Measurements from ENCODE around the gene GAMT.

DNA sequence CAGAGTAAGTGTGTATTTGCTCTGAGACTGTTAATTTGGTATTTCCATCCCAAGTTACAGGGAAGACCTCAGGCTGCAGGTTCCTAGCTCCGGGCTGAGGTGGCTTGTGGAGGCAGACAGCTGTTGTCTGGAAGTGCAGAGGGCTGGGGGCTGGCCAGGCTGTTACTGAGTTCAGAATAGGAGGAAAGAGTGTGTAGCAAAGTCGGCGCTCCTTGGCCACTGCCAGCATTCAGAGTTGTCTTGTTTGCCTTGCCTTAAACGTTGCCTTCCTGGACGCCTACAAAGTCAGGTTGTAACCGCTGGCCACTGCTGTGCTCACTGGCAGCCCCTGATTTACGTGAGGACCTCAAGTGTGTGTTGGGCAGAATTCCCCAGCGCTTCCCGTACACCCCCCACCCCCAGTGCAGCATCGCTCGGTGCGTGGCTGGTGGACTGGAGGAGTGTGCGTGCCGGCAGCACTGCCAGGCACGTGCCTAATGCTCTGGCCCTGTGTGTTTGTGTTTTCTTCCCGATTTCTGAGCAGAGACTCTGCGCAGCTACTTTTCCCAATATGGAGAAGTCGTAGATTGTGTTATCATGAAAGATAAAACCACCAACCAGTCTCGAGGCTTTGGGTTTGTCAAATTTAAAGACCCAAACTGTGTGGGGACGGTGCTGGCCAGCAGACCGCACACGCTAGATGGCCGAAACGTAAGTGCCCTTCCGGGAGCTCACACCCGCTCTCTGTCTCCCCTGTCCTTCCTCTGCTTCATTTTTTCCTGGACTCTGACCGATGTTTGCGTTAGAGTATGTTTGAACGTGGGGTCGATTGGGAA is 16.5 kb upstream of the GAMT start:
- TF ChIP-seq CTCF (IDR thresholded peaks at IDR 0.05) (no peak), ZFX (IDR thresholded peaks at IDR 0.05; ENCODE audit: borderline replicate concordance) (no peak)

Data from 22Rv1 (cell line).